ENCODE measurements around the gene ETS2. TPM values are rescaled to one million over a fixed set of nuclear protein-coding genes. Genes with fewer than 3 reads are reported as not detected.

The ETS2 gene
- total and polyA plus RNA-seq, 2 of the 8 experiments (the other 6 are each of a cell fraction or from before 2014, with no cell fraction given), result 11.0 to 45.1 TPM

DNA sequence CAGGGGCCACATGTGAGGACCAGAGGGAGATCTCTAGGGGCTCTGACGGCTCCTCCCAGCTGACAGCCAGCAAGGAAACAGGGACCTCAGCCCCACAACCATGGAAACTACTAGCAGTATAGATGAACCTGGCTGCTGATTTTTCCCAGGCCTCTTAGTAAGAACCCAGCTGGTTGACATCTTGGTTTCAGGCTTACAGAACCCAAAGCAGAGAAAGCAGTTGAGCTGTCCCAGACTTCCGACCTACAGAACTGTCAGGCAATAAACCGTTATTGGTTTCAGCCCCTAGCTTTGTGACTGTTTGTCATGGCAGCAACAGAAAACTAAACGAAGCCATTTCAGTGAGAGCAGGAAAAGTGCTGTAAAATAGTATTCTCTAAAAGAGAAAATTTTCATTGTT lies 36.4 kb downstream of the ETS2 start (continued):
- TF ChIP-seq, protein P1, sequence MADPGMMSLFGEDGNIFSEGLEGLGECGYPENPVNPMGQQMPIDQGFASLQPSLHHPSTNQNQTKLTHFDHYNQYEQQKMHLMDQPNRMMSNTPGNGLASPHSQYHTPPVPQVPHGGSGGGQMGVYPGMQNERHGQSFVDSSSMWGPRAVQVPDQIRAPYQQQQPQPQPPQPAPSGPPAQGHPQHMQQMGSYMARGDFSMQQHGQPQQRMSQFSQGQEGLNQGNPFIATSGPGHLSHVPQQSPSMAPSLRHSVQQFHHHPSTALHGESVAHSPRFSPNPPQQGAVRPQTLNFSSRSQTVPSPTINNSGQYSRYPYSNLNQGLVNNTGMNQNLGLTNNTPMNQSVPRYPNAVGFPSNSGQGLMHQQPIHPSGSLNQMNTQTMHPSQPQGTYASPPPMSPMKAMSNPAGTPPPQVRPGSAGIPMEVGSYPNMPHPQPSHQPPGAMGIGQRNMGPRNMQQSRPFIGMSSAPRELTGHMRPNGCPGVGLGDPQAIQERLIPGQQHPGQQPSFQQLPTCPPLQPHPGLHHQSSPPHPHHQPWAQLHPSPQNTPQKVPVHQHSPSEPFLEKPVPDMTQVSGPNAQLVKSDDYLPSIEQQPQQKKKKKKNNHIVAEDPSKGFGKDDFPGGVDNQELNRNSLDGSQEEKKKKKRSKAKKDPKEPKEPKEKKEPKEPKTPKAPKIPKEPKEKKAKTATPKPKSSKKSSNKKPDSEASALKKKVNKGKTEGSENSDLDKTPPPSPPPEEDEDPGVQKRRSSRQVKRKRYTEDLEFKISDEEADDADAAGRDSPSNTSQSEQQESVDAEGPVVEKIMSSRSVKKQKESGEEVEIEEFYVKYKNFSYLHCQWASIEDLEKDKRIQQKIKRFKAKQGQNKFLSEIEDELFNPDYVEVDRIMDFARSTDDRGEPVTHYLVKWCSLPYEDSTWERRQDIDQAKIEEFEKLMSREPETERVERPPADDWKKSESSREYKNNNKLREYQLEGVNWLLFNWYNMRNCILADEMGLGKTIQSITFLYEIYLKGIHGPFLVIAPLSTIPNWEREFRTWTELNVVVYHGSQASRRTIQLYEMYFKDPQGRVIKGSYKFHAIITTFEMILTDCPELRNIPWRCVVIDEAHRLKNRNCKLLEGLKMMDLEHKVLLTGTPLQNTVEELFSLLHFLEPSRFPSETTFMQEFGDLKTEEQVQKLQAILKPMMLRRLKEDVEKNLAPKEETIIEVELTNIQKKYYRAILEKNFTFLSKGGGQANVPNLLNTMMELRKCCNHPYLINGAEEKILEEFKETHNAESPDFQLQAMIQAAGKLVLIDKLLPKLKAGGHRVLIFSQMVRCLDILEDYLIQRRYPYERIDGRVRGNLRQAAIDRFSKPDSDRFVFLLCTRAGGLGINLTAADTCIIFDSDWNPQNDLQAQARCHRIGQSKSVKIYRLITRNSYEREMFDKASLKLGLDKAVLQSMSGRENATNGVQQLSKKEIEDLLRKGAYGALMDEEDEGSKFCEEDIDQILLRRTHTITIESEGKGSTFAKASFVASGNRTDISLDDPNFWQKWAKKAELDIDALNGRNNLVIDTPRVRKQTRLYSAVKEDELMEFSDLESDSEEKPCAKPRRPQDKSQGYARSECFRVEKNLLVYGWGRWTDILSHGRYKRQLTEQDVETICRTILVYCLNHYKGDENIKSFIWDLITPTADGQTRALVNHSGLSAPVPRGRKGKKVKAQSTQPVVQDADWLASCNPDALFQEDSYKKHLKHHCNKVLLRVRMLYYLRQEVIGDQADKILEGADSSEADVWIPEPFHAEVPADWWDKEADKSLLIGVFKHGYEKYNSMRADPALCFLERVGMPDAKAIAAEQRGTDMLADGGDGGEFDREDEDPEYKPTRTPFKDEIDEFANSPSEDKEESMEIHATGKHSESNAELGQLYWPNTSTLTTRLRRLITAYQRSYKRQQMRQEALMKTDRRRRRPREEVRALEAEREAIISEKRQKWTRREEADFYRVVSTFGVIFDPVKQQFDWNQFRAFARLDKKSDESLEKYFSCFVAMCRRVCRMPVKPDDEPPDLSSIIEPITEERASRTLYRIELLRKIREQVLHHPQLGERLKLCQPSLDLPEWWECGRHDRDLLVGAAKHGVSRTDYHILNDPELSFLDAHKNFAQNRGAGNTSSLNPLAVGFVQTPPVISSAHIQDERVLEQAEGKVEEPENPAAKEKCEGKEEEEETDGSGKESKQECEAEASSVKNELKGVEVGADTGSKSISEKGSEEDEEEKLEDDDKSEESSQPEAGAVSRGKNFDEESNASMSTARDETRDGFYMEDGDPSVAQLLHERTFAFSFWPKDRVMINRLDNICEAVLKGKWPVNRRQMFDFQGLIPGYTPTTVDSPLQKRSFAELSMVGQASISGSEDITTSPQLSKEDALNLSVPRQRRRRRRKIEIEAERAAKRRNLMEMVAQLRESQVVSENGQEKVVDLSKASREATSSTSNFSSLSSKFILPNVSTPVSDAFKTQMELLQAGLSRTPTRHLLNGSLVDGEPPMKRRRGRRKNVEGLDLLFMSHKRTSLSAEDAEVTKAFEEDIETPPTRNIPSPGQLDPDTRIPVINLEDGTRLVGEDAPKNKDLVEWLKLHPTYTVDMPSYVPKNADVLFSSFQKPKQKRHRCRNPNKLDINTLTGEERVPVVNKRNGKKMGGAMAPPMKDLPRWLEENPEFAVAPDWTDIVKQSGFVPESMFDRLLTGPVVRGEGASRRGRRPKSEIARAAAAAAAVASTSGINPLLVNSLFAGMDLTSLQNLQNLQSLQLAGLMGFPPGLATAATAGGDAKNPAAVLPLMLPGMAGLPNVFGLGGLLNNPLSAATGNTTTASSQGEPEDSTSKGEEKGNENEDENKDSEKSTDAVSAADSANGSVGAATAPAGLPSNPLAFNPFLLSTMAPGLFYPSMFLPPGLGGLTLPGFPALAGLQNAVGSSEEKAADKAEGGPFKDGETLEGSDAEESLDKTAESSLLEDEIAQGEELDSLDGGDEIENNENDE (IDR thresholded peaks at IDR 0.05; ENCODE audit: insufficient replicate concordance, low read length), result no peak
- TF ChIP-seq GTF2F1 (IDR thresholded peaks at IDR 0.05; ENCODE audit: borderline replicate concordance, low read depth, low read length) (no peak), KDM4A (IDR thresholded peaks at IDR 0.05; ENCODE audit: low read depth, low read length, severe bottlenecking) (no peak)
- TF ChIP-seq, protein P2, sequence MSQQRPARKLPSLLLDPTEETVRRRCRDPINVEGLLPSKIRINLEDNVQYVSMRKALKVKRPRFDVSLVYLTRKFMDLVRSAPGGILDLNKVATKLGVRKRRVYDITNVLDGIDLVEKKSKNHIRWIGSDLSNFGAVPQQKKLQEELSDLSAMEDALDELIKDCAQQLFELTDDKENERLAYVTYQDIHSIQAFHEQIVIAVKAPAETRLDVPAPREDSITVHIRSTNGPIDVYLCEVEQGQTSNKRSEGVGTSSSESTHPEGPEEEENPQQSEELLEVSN (IDR thresholded peaks at IDR 0.05), result no peak
